Endodermal cell (in vitro differentiated cells): ENCODE measurements around the gene CMSS1. TPM values are rescaled to one million over a fixed set of nuclear protein-coding genes. Genes with fewer than 3 reads are reported as not detected.
"Not testable (repeated sequence)": the region's sequence is repeated elsewhere in the genome, so short reads cannot be mapped to it uniquely, and the experiment has no call there.

Source experiments
- DNase-seq: peaks from one replicate; pipeline ENCODE4 v3.0.0-alpha.2; 2017
- H3K27ac ChIP-seq: 2 replicates; pipeline ENCODE4 v1.5.1; 2013; ENCODE audit warnings: mild to moderate bottlenecking, low read depth, low read length, moderate library complexity
- H3K27me3 ChIP-seq: 2 replicates; pipeline ENCODE4 v1.6.1; 2013; ENCODE audit warnings: mild to moderate bottlenecking, low read length, moderate library complexity; ENCODE audit not compliant: insufficient read depth, control insufficient read depth, poor library complexity, severe bottlenecking
- H3K36me3 ChIP-seq: 2 replicates; pipeline ENCODE4 v1.7.0; 2013; ENCODE audit warnings: mild to moderate bottlenecking, low read length, moderate library complexity; ENCODE audit not compliant: control insufficient read depth, insufficient read depth
- H3K4me1 ChIP-seq: one replicate; pipeline ENCODE4 v1.7.0; 2013; ENCODE audit warnings: low read length; ENCODE audit not compliant: control insufficient read depth, insufficient read depth
- H3K4me3 ChIP-seq: 2 replicates; pipeline ENCODE4 v1.5.1; 2013; ENCODE audit warnings: mild to moderate bottlenecking, low read length, moderate library complexity
- H3K9ac ChIP-seq: 2 replicates; pipeline ENCODE4 v1.6.1; 2013; ENCODE audit warnings: mild to moderate bottlenecking, low read length, moderate library complexity; ENCODE audit not compliant: poor library complexity, severe bottlenecking; ENCODE audit errors: extremely low read depth
- H3K9me3 ChIP-seq: 2 replicates; pipeline ENCODE4 v1.6.1; 2013; ENCODE audit warnings: mild to moderate bottlenecking, low read length, moderate library complexity; ENCODE audit not compliant: control insufficient read depth
- H3K27ac Mint-ChIP-seq: 2 replicates; pipeline ENCODE4 v1.8.0; 2020; ENCODE audit warnings: mixed read lengths
- H3K27me3 Mint-ChIP-seq: 2 replicates; pipeline ENCODE4 v1.8.0; 2021; ENCODE audit warnings: mild to moderate bottlenecking, mixed read lengths; ENCODE audit not compliant: insufficient read depth
- H3K36me3 Mint-ChIP-seq: 2 replicates; pipeline ENCODE4 v1.8.0; 2020; ENCODE audit warnings: low read depth, mixed read lengths
- H3K4me1 Mint-ChIP-seq: 2 replicates; pipeline ENCODE4 v1.8.0; 2020; ENCODE audit warnings: mixed read lengths
- H3K4me3 Mint-ChIP-seq: 2 replicates; pipeline ENCODE4 v1.8.0; 2020; ENCODE audit warnings: mild to moderate bottlenecking, moderate library complexity, mixed read lengths
- H3K9me3 Mint-ChIP-seq: 2 replicates; pipeline ENCODE4 v1.8.0; 2020; ENCODE audit warnings: mild to moderate bottlenecking, mixed read lengths
- CTCF ChIP-seq: fragments of 200-600 bp; sonication (generic); conservative IDR thresholded peaks from 2 replicates; pipeline ENCODE4 v1.5.0; 2021; ENCODE audit warnings: antibody characterized with exemption, mild to moderate bottlenecking
- WGBS, 2 experiments: methylation state at CpG; one replicate each; pipeline versions ENCODE4 v1.1.5 to v1.1.7; 2013; ENCODE audit warnings: missing lambda C conversion rate in 2 of 2, mixed read lengths in 1 of 2; ENCODE audit not compliant: insufficient coverage in 1 of 2, insufficient read length in 1 of 2; 5-methylcytosine and 5-hydroxymethylcytosine counted together
- total RNA-seq, 2 donors: library from RNA; stranded (reverse); fragmentation: NEBNext Ultra II Directional in 1 of 2; extraction: Animal tissue kit (Norgen Biotek cat#: 25700) in 1 of 2; gene quantifications; 2 replicates in 1 of 2; 3 replicates in 1 of 2; pipeline ENCODE4 v1.2.1, GENCODE V29; 2021

Gene CMSS1
- total RNA-seq, 2 donors from 2014 or later: 48.5 to 50.8 TPM

- Histone ChIP-seq H3K9ac (no peak overlapping the region), H3K4me3 (no peak overlapping the region), H3K36me3 (no peaks in the 10 kb centered on the region), H3K27me3 (no peaks in the 10 kb centered on the region), H3K4me1 (no peaks in the 10 kb centered on the region), H3K27ac (no peak overlapping the region), H3K9me3 (no peaks in the 10 kb centered on the region)
- no peak for TF ChIP-seq CTCF
- Mint-ChIP-seq H3K27me3 (no peaks in the 10 kb centered on the region), H3K36me3 (no peaks in the 10 kb centered on the region), H3K4me3 (no peak overlapping the region), H3K27ac (no peak overlapping the region), H3K9me3 (peaks cover 5% of the 10 kb centered on the region), H3K4me1 (no peaks in the 10 kb centered on the region)
- DNase-seq: no peak
- WGBS, 2 experiments: 91 to 100% methylated on average over 2 of the region's 2 CpGs
These were observed 409.9 kb downstream of the CMSS1 start for GRCh38 chr3:100227511-100227921.

- Histone ChIP-seq H3K4me3 (no peak overlapping the region), H3K27ac (no peak overlapping the region), H3K27me3 (no peaks in the 10 kb centered on the region), H3K9me3 (no peaks in the 10 kb centered on the region), H3K9ac (no peak overlapping the region), H3K4me1 (no peaks in the 10 kb centered on the region), H3K36me3 (no peaks in the 10 kb centered on the region)
- DNase-seq: no peak
- H3K27me3 Mint-ChIP-seq: no peaks in the 10 kb centered on the region
- TF ChIP-seq CTCF: no peak
- H3K27ac Mint-ChIP-seq: no peak overlapping the region
- no peaks in the 10 kb centered on the region for H3K4me1 Mint-ChIP-seq
- WGBS, 2 experiments: 100% methylated on average over 1 of the region's 1 CpG; no CpG with 5 or more reads in 1 of the 2 experiments
- H3K4me3 Mint-ChIP-seq: no peak overlapping the region
- no peaks in the 10 kb centered on the region for H3K36me3 Mint-ChIP-seq
- peaks cover 5% of the 10 kb centered on the region for H3K9me3 Mint-ChIP-seq
These were observed 410.6 kb downstream of the CMSS1 start for GRCh38 chr3:100228247-100228646.

GRCh38 chr3:100229188-100229587 is 411.5 kb downstream of the CMSS1 start:
- not testable (repeated sequence) for H3K27me3 ChIP-seq, H3K36me3 Mint-ChIP-seq, H3K9ac ChIP-seq, H3K27ac Mint-ChIP-seq, H3K27ac ChIP-seq, H3K4me1 ChIP-seq, H3K9me3 Mint-ChIP-seq, H3K9me3 ChIP-seq, H3K36me3 ChIP-seq, H3K4me3 Mint-ChIP-seq, H3K4me1 Mint-ChIP-seq, H3K4me3 ChIP-seq, DNase-seq, H3K27me3 Mint-ChIP-seq
- 86 to 88% methylated on average over 2 to 3 of the region's 3 CpGs for WGBS, 2 experiments

- no peak for TF ChIP-seq CTCF
- Mint-ChIP-seq H3K36me3 (no peaks in the 10 kb centered on the region), H3K4me3 (no peak overlapping the region), H3K4me1 (peaks cover 3% of the 10 kb centered on the region), H3K27me3 (no peaks in the 10 kb centered on the region), H3K9me3 (peaks cover 3% of the 10 kb centered on the region), H3K27ac (no peak overlapping the region)
- 97 to 100% methylated on average over 2 to 3 of the region's 3 CpGs for WGBS, 2 experiments
- no peak overlapping the region for H3K27ac ChIP-seq
- no peaks in the 10 kb centered on the region for H3K4me1 ChIP-seq
- H3K9ac ChIP-seq: no peak overlapping the region
- no peaks in the 10 kb centered on the region for H3K27me3 ChIP-seq
- DNase-seq: no peak
- H3K9me3 ChIP-seq: no peaks in the 10 kb centered on the region
- H3K36me3 ChIP-seq: no peaks in the 10 kb centered on the region
- H3K4me3 ChIP-seq: no peak overlapping the region
These were observed 413.0 kb downstream of the CMSS1 start for GRCh38 chr3:100230710-100231109.
